RPMI7951 (cell line): ENCODE measurements around the gene SMIM41. TPM values are rescaled to one million over a fixed set of nuclear protein-coding genes. Genes with fewer than 3 reads are reported as not detected.

Experiments
- DNase-seq: peaks from one replicate; pipeline ENCODE4 v3.0.0-alpha.2; 2012; ENCODE audit warnings: low read depth
- total RNA-seq: library from RNA; depleted of rRNA; stranded (reverse); fragments of >200 nt; shearing (Covaris generic); gene quantifications from 2 replicates; pipeline ENCODE4 v1.2.3, GENCODE V29; 2014

Gene SMIM41
- total RNA-seq, 1 experiment from 2014 or later, result not detected

DNA sequence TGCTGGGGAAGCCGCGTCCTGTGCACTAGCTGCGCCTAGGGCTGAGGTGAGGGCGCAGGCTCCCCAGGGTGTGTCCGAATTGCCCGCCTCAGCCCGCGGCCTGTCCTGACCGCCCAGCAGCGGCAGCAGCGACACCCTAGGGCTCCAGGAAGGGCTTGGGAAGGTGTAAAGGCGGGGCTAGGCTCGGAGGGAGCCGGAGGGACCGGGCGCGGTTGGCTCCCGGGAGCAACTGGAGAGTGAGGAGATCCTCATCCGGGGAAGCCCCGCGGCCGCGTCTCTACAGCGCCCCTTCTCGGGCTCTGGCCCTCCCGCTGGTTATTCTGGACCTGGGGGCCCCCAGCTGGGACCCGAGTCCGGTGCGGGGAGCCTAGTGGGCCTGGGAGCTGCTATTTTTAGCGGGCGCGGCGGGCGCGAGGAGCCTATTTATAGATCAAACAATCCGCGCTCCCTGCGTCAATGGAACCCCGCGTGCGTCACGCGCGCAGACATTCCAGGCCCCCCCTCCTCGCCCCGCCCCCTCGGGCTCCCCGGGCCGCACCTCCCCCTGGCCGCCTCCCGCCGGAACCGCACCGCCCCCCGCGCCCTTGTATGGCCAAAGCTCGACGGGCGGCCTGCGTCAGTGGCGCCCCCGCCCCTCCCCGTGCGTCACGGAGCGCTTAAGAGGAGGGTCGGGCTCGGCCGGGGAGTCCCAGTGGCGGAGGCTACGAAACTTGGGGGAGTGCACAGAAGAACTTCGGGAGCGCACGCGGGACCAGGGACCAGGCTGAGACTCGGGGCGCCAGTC lies 28.6 kb upstream of the SMIM41 start, which contains the start of gene NR4A1:
NR4A1 (plus strand) TSS at position 685 of the 784 bp plus-strand sequence. CDS start 2,887 bp downstream, outside the sequence.
- peak; percentile 92 for DNase-seq

DNA sequence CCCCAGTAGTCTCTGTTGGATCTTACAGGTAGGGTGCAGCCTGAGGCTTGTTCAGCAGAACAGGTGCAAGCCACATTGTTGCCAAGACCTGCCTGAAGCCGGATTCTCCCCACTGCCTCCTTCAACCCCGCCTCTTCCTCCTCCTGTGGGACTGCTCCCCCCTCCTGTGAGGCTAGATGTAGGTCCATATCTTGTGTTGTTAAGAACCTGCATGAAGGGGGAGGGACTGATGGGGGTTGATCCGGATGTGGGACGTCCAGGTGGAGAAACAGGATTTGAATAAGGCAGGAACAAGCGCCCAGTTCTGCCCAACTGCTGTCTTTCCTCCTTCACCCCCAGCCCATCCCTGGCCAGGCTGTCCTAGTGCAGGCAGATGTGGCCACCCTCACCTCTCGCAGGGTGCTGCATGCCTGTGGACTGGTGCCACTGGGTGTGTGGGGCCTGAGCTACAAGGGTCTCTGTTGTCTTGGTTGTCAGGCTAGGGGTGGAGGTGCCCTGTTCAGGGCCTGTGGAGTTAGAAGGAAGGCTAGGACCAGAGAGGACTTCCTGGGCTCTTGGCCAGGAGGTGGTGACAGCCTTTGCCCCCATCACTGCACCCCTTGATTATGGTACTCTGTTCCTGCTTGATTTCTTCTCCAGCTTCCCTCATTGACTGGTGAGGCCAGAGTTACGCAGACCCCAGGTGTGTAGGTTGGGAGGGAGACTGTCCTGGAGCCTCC lies 26.9 kb upstream of the SMIM41 start:
- DNase-seq, result no peak

GRCh38 chr12:52053536-52054209 lies 25.8 kb upstream of the SMIM41 start:
- DNase-seq, result no peak

GRCh38 chr12:52054231-52054832 lies 25.2 kb upstream of the SMIM41 start:
- DNase-seq, result no peak

- no peak for DNase-seq
These were observed 24.4 kb upstream of the SMIM41 start for GRCh38 chr12:52054833-52055730.

- DNase-seq, result no peak
These were observed 23.5 kb upstream of the SMIM41 start for GRCh38 chr12:52055731-52056711.

DNA sequence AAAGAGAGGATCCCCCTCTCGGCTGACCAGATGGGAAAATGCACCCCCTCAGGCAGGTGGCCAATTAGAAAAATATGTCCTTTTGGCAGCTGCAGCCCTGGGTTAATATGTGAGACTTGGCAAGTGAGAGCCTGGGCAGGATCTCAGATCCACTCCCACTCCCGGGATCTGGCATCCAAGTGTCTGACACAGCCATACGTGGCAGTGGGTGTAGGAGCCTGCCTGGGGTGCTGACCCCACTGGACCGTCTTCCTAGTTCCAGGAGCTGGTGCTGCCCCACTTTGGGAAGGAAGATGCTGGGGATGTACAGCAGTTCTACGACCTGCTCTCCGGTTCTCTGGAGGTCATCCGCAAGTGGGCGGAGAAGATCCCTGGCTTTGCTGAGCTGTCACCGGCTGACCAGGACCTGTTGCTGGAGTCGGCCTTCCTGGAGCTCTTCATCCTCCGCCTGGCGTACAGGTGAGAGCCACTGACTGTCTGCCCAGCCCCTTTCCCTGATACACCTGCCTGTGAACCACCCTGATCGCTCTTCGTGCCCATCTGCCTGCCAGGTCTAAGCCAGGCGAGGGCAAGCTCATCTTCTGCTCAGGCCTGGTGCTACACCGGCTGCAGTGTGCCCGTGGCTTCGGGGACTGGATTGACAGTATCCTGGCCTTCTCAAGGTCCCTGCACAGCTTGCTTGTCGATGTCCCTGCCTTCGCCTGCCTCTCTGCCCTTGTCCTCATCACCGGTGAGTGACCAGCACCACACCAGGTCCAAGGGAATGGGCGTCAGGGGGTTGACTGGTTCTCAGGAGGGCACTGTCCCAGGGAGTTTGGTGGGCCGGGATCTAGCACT lies 22.5 kb upstream of the SMIM41 start:
- DNase-seq, result no peak

- DNase-seq, result no peak
These were observed 21.6 kb upstream of the SMIM41 start for GRCh38 chr12:52057638-52058576.

DNA sequence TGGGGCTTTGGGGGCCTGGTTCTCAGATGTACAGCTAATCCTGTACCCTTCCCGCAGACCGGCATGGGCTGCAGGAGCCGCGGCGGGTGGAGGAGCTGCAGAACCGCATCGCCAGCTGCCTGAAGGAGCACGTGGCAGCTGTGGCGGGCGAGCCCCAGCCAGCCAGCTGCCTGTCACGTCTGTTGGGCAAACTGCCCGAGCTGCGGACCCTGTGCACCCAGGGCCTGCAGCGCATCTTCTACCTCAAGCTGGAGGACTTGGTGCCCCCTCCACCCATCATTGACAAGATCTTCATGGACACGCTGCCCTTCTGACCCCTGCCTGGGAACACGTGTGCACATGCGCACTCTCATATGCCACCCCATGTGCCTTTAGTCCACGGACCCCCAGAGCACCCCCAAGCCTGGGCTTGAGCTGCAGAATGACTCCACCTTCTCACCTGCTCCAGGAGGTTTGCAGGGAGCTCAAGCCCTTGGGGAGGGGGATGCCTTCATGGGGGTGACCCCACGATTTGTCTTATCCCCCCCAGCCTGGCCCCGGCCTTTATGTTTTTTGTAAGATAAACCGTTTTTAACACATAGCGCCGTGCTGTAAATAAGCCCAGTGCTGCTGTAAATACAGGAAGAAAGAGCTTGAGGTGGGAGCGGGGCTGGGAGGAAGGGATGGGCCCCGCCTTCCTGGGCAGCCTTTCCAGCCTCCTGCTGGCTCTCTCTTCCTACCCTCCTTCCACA lies 20.7 kb upstream of the SMIM41 start:
- DNase-seq, result no peak

GRCh38 chr12:52059582-52060497 lies 19.7 kb upstream of the SMIM41 start:
- DNase-seq, result no peak

- no peak for DNase-seq
These were observed 18.9 kb upstream of the SMIM41 start for GRCh38 chr12:52060498-52061177.

DNA sequence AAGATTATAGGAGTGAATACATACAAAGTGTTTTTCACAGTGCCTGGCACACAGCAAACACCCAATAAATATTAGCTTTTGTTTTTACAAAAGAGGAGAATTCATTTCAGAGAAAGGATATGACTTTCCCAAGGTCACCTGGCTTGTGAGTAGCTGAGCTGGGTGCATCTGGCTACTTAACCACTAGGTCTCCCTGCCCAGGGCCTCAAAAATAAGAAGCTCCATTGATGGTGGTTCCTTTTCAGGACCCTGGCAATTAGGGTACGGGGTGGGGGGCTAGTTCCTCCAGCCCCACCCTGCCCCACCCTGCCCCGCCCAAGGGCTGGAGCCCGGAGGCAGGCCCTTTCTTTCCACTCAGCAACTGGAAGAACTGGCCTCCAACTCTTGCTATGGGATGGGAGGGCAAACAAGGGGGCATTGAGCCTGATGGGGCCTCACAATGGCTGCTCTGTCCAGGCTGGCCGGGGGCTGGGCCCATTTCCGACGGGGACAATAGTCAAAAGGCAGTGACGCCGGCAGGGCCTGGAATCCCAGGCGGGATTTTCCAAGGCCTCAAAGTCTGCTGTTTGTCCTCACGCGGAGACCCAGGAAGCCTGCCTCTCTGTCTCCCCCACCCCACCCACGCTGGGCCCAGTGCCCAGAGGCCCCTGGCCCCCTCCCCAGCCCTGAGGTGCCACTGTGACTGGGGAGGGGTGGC lies 17.9 kb upstream of the SMIM41 start:
- DNase-seq, result no peak

DNA sequence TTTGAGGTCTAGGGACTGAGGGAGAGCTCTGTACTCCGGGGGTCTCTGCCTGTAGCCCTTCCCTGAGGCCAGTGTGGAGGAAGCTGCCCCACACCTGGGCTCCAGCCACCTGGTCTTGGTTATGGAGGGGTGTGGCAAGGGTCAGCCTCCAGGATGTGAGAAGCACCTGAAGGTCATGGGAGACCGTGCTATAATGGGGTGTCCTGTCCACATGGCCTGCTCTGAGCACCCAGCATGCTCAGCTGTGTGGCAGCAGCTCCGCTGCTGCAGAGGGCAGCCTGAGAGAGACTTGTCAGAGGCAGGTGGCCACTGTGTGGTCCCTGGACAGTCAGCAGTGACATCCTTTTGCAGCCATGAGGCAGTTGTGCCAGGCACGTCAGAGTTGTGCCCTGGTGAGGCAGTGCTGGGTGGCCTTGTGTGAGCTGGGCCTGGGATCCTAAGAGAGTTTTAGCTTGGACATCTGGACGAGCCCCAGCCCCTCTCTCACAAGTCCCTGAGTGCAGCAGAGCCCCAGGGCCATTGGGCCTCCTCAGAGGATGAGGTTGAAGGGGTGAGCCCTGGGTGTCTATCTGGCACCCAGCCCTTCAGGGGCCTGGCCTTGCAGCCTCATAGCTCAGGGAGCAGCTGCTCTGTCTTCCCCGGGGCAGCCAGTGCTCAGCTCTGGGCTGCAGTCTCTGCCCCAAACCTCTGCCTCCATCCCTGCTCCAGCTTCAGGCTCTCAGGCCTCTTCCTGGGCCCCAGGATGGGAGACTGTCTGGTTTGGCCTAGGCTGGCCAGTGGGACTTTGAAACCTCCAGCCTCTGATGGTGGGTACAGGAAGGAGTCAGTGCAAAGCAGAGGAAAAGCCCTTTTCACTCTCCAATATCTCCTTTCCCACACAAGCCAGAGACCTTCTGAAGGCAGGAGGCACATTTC lies 17.1 kb upstream of the SMIM41 start:
- no peak for DNase-seq
